ENCODE measurements around the gene MRPS22.

The MRPS22 gene

DNA sequence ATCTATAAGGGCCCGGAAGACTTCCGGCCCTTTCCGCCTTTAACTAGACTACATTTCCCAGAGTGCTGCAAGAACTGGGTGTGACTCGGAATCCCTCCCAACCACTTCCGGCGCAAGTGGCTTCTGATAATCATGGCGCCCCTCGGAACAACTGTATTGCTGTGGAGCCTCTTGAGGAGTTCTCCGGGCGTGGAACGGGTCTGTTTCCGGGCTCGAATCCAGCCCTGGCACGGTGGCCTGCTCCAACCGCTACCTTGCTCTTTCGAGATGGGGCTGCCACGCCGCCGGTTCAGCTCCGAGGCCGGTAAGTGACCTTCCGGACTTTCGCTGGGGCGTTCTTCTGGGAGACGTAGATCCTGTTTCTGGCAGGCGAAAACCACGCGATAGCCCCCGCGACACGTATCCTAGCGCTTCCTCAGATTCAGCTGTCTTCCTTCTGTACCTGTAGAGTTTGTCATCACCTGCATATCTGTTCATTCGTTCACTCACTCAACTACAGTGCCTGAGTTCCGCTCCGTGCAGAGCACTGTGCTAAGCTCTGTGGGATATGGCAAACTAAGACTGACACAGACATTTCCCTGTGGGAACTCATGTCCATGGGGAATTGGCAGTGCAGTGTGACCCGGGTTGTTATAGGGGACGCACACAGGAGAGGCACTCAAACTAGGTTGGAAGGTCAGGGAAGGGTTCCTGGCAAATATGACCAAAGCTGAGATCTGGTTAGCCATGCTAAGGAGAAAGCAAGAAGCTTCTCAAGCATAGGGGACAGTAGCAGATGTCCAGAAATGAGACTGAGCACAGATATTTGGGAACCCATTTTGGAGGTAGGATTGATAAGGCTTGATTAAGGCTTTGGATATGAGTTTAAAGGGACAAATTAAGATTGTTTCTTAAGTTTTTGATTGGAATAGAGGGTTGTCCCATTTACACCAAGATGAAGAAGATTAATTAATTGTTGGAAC is at the start of gene MRPS22:
Gene MRPS22, plus strand, starts transcription at position 126 of the 962 bp plus-strand sequence. Its CDS starts 7 bp downstream, at position 133.
- FAIRE-seq, result peak; percentile 60

DNA sequence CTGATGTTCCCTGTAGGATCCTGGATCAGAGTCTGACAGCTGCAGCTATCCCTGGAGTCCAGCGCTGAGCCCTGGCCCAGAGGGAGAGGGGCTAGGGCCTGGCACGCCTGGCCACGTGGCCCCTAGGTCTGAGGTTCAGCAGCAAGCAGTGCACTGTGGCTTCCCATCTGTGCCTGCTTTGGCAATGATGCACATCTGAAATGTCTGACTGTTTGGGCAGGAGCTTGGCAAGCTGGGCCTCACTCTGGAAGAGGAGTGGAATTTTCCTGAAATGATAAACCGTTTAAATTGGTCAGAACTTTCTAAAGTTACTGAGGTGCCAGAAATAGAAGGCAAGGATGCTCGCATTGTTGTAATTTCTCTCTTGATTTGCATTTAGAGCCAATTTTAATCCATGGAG is 48.8 kb upstream of the MRPS22 start:
- FAIRE-seq, result no peak

DNA sequence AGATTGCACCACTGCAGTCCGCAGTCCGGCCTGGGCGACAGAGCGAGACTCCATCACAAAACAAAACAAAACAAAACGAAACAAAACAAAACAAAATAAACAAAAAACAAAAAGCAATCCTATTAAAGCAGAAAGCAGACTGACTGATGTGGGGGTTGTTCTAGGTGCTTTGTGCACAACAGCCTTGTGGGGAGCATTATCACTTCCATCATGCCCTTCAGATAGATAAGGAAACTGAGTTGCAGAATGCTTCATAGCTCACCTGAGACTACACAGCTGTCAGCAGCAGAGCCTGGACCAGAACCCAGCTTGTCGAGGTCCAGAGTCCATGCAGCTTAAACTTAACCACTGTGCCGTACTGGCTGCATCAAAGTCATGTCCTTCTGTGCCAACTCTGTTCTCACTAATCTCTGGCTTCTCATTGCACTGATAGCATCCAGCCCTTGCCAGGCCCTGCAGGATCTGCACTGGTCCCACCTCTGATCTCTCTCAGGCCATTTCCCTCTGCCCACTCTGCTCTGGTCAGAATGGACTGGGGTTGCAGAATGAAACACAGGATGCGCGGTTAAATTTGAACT is 47.6 kb upstream of the MRPS22 start:
- FAIRE-seq, result no peak

DNA sequence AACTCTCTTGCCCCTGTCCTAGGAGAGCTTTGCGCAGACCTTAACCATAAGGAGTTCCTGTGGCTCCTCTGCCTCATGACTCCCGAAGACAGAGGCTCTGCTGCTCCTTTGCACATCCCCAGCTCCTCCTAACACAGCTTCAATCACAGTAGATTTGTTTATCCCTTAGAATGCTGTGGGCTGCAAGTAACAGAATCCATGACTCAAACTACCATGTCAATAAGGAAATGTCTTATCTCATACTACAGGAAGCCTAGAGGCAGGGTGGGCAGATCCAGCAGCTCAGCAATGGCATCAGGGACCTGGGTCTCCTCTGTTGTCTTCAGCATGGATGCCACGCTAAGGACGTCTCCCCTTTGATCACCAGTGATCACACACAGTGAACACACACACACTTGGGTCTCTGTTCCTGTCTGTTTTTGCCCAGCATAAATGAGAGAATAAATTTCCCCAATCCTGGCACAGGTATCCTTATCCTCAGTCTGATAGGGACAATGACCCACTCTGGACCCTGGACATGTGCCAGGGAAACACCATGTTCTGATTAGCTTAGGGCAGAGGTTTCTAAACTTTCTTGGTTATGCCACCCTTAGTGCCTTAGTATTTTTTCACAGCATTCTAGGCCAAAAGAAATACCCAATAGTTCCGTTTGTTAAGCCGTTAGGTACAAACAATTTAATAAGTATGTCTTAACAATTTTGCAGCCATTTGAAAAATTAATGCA is 46.1 kb upstream of the MRPS22 start:
- FAIRE-seq, result no peak

DNA sequence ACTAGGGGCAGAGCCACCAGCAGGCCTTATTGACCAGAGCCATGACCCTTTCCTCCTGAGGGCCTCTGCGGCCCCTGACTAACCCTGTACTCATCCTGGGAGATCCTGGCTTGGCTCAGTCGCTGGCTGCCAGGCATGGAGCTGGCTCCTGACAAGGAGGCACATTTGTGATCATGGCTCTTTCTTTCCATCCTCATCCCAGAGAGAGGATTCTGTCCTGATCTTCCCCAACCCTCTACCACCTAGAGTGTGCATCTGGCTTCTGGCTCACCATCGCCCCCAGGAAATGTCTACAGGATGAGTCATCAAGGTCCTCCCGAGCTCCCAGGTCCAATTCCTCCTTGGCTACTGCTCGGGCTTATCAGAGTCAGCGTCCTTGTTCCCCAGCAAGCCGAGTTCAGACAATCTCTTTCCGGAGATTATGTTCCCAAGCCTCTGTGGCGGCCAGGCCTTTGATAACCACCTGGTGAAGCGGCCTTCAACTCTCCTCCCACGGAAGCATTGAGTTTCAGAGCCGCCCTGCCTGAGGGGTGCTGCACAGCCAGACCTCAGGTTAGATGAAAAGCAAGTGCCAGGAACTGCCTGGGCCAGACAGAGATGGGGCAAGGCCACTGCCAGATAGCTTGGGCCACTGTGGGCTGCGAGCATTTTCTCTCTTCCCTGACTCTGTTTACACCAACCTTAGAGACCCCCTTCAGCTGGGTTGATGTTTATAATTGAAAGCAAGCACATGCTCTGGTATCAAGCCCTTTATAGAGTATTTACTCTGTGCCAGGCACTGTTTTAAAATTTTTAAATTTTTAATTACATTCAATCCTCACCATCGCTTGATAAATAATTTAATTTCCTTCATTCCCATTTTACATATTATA is 44.3 kb upstream of the MRPS22 start:
- FAIRE-seq, result no peak

DNA sequence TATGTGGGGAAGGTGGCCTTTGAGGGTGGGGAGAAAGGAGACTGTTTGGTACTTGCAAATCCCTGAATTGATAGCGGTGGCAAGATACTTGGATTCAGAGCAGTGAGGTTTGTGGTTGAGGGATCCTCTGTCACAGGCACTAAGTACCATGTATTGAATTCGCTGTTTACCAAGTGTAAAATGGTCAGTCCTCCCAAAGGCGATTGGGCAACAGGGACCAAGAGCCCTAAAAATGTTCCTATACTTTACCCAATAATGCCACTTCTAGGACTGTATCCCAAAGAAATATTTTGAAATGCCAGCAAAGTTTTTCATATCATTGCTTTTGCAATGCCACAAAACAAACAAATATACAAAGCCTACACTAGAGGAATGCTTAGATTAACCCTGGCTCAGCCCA is 43.4 kb upstream of the MRPS22 start:
- FAIRE-seq, result no peak

DNA sequence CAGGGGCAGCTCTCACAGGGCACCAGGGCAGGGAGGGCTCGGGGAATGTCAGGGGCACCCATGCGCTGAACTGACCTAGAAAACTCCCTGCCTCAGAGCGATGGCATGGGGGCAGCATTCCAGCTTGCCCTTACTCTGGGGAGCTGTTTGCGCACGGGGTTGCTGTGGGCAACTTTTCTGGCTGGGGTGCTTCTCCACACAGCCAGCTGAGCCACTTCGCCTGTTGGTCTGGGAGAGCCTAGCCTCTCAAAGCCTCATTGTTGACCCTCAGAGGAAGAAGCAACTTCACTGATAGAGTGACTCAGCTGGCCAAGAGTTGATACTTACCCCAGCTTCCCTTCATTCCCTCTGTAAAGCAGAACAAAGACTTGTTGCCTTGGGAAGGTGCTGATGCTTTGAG is 42.6 kb upstream of the MRPS22 start:
- FAIRE-seq, result no peak

DNA sequence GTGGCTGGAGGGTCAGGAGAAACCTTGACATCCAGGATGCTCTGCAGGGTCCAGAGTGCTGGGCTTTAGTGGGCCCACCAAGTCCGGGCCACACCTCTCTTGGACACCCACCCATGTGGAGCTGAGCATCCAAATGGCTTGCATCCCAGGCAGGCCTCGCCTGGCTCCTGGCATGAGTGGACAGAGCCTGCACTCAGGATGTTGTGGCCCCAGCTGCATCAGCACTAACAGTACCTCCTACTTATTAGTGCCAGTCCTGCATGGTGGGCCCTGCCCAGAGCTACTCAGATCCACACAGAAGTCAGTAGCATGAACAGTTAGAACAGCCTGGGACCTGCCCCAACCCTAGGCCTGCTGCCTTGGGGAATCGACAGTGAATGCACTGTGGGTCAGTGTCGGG is 42.2 kb upstream of the MRPS22 start:
- FAIRE-seq, result no peak

DNA sequence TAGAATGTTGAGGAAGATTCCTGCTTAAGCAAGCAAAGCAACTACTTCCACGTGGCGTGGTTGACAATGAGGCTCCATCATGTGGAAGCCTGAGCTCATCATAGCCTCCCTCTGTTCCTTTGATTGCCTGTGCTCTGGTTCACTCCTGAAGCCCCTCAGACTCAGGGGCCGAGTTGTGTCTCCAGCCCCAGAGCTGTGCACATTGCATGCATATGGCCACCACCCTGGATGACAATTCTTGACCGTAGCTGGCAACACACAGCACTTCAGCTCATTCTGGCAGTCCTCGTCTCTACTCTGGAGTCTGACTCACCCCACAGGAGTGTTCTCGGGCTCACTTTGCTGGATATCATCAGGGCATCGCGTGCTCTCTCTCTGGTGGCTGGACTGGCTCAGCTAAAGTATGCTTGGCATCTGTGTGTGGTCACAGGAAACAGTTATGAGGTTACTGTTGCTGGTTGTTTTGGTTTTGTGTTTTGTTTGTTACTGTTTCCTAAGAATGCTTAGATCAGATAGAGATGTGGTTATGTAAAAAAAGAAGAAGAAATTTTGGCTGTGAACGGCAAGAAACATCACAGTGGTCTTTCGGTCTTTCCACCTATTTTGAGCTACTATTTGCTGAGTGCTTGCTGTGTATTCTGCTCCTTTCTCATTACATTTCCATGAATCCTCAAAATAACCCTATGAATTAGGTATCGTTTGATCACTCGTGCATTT is 41.6 kb upstream of the MRPS22 start:
- no peak for FAIRE-seq

DNA sequence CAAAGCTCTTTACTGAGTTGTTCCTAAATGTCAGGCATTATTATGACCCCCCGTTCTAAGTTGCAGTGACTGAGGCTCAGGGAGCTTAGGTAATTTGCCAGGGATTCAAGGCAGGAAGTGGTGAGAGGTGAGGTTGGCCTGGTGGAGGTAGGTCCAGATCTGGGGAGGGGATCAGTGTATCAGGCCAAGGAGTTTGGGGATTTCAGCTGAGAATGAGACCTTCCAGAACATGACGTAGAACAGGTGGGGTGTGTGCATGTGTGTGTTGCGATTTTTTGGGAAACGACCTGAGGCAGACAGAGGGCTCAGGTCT is 41.1 kb upstream of the MRPS22 start:
- no peak for FAIRE-seq

DNA sequence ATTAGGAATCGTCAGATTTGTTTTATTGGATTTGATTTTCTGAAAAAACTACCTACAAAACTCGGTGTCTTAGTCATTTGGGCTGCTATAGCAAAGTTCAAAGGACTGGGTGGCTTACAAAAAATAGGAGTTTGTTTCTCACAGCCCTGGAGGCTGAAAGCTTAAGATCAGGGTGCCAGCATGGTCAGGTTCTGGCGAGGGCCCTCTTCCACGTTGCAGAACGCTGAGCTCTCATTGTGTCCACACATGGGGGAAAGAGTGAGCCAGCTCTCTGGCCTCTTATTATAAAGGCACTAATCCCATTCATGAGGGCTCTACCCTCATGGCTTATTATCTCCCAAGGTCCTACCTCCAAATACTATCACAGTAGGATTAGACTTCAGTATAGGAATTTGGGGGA is 40.6 kb upstream of the MRPS22 start:
- FAIRE-seq, result no peak

DNA sequence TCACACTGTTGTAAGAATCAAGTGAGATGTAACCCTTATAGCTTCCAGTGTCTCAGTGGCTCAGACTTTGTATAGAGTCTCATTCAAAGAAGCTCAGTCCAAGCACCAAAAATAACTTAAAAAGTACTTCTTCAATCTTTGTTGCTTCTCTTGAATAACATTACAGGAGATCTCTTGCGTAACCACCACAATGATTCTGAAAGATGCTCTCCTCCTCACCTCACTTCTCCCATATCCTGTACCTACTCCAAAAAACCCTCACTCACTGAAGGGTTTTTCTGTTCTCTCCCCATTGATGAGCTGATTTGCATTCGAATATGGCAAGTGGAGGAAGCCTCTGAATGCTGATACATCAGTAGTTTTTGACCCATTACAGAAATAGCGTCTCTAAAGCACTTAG is 39.4 kb upstream of the MRPS22 start:
- no peak for FAIRE-seq

DNA sequence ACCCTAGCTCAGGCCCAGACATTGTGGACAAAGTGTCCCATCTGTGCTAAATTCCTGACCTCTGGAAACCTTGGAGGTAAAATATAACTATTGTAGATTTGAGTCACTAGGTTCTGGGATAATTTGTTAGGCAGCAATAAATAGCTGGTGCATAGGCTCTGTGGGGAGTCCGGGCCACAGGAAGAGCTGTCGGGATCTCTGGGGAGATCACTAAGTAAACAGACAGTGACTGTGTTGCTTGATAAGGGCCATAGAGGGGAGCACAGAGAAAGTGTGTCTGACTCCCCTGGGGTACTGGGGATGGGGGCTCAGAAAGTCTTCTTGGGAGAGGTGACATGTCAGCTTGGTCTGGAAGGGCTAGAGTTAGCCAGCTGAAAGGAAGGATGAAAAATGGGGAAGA is 37.7 kb upstream of the MRPS22 start:
- no peak for FAIRE-seq

DNA sequence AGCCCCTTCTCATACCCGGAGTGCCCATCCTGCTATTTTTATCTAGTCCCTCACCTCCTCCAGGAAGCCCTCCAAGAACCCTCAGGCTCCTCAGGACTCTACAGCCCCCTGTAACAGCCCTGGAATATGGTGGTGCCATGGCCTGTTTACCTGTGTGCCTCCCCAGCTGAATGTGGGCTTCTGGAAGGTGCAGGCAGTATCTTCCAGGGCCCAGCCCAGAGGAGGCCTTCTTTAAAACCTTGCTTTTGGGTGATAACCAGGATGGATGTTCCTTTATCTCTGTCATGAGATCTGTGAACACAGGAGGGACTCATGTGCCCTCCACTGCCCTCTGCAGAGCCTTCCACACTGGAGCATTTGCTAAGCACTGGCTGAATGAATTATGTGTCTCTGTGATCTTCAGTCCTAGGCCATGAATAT is 36.7 kb upstream of the MRPS22 start:
- FAIRE-seq, result no peak

DNA sequence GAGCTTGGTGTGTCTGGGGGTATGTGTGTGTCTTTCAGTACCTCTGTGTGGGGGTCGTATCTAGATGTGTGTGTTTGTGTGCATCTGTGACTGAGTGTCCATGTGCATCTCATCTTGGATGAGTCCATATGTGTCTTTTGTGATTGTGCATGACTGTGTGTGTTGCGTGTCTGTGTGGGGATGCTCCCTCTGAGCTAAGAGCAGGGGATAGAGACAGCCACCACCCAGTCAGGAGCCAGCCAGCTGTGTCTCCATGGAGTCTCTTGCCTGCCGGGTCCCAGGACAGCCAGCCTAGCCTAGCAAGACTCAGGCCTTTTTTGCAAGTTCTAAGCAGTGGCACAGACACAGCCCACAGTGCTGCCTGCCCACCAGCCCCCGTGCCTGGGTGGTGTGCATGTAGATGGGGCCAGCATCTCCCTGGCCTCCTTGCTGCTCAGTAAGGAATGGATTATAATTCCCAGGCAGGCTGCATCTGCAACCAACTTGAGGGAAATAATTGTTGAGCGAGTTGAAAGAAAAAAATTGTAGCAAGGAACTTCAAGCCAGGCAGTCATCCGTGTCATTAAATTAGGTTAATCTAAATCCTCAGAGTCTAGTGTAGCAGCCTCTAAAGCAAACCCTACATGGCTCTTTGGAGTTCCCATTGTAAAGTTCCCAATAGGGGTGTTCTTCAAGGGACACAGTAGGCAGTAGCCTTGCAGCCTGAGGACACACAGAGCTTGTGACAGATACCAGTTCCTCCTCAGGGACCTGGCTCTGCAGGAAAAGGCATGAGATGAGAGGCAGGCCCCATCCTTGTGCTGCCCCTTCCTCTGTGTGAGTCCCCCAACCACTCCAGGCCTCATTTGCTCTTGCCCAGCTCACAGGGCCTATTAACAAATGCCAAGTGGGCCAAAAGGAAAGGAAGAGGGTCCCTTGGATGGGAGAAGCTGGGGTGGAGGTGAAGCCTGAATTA is 35.9 kb upstream of the MRPS22 start:
- no peak for FAIRE-seq

DNA sequence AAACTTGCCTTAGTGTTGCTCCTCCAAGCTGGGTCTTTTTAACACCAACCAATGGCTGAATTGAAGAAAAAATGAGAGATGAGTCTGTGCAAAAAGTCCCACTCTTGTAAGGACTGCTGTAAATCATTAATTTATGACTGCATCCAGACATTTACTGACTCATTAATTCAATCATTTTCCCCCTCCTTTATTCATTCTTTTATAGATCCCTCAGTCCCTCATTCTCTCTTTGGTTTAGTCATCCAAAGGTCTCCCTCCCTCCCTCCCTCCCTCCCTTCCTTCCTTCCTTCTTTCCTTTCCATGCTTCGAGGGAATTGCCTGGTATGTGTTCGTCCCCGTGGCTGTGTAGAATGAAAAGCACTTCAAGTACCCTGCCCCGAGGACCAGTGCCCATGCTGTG is 35.3 kb upstream of the MRPS22 start:
- no peak for FAIRE-seq

DNA sequence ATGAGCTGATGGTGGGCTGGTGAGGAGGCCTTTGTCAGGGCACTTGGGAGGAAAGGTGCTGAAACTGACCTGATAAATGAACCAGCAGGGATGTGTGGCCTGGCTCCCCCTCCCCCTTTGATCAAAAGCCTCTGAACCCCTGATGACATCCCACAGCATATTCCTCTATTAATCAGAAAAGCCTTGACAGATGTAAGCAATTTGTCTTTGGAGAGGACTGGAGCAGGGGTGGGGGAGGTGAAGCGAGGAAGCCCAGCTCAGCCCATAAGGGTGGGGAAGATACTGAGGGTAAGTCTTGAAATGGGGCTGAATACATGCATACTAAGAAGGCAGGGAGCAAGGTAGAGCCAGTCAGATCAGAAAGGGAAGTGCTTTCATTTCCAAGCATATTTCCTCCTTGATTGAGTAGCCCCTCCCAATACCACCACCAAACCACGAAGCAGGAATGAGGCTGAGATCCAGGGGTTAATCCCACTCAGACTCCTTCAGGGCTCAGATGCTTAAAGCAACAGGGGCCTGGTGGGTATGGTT is 34.7 kb upstream of the MRPS22 start:
- no peak for FAIRE-seq

DNA sequence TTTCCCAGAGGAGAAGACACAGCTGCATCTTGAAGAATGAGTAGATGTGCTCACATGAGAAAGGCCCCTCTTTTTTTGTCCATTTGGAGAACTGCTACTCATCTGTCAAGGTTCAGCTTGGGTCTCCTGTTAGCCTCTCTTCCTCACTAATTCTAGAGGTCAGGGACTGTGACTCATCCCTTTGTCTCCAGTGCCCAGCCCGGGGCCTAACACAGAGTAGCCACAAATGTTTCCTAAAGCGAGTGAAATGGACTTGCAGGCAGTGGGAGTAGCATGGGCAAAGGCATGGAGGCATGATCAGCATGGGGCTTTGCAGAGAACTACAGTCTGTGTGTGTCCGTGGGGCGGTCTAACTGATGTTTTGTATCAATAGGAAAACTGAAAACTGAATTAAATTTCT is 33.9 kb upstream of the MRPS22 start:
- FAIRE-seq, result no peak

DNA sequence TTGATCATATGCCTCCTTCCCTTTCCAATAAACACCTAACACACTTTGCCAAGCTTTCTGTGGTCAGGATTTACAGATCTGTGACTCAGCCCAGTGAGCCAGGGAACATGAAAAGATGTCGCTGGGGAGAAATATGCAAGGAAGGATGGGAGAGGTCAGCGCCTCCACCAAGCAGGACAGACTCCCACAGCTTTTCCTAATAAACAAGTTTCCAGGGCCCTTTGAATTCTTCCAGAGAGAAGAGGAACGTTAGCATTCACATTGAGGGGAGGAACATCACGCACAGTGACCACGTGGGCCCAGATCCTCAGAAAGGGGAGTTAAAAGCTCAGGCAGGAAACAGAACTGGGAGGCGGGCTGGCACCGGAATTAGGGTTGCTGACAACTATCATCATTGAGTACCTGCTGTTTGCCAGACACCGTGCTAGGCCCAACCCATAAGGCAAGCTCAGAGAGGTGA is 33.3 kb upstream of the MRPS22 start:
- no peak for FAIRE-seq

DNA sequence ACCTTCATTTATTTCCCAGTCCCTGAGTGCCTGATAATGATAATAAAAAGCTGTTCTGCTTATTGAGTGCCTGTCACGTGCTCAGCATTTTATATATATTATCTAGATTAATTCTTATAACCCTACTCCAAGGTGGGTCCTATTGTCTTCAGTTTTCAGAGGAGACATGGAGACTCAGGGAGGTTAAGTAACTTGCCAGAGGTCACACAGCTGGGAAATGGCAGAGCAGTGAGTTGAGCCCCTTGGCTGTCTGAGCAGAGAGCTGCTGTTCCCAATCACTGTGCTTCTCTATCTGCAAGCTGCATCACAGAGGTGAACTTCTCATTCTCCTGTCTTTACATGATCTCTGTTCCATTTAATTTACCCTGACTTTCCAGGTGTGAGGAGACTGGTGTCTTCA is 32.3 kb upstream of the MRPS22 start:
- FAIRE-seq, result no peak

DNA sequence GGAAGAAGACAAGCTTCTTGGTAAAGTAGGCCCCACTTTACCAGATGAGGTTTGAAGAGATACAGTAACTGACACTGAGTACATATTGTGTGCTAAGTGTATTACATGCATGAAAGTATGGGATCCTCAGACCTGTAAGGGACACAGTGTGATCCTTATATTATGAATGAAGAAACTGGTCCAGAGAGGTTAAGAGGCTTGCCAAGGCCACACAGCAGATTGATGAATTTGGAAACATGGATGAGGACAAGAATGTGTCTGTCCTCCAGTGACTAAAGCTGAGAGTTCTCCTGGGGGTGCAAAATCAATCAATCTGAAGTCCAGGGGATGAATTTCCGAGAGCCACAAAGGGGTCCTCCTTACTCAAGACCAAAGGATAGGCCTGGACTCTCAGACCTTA is 31.4 kb upstream of the MRPS22 start:
- FAIRE-seq, result no peak
